Neural progenitor cell (in vitro differentiated cells): Measurements from ENCODE around the gene PRSS53. TPM values are rescaled to one million over a fixed set of nuclear protein-coding genes. Genes with fewer than 3 reads are reported as not detected.

Experiments
- DNase-seq: peaks from one replicate; pipeline ENCODE4 v3.0.0-alpha.2; 2016; ENCODE audit warnings: low spot score
- H2AFZ ChIP-seq: fragments of 200-600 bp; sonication (generic); replicated peaks from 2 replicates; pipeline ENCODE4 v1.6.1; 2016; ENCODE audit warnings: antibody characterized with exemption
- H3F3A ChIP-seq: fragments of 200-600 bp; sonication (generic); 2 replicates; pipeline ENCODE4 v1.6.1; 2016; ENCODE audit warnings: antibody characterized with exemption, low read depth
- H3K27ac ChIP-seq: fragments of 200-600 bp; sonication (generic); 2 replicates; pipeline ENCODE4 v1.5.1; 2016; ENCODE audit warnings: mild to moderate bottlenecking
- H3K27me3 ChIP-seq: fragments of 200-600 bp; sonication (generic); 2 replicates; pipeline ENCODE4 v1.6.1; 2016; ENCODE audit warnings: mild to moderate bottlenecking, moderate library complexity
- H3K36me3 ChIP-seq: fragments of 200-600 bp; sonication (generic); 2 replicates; pipeline ENCODE4 v1.5.1; 2016
- H3K4me1 ChIP-seq: fragments of 200-600 bp; sonication (generic); 2 replicates; pipeline ENCODE4 v1.6.1; 2016; ENCODE audit warnings: mixed run types
- H3K4me2 ChIP-seq: fragments of 200-600 bp; sonication (generic); 2 replicates; pipeline ENCODE4 v1.6.1; 2016
- H3K4me3 ChIP-seq: fragments of 200-600 bp; sonication (generic); 2 replicates; pipeline ENCODE4 v1.5.1; 2016
- H3K79me2 ChIP-seq: fragments of 200-600 bp; sonication (generic); 2 replicates; pipeline ENCODE4 v1.6.1; 2016; ENCODE audit warnings: low read depth
- H3K9ac ChIP-seq: fragments of 200-600 bp; sonication (generic); 2 replicates; pipeline ENCODE4 v1.6.1; 2016
- H3K9me3 ChIP-seq: fragments of 200-600 bp; sonication (generic); 2 replicates; pipeline ENCODE4 v1.5.1; 2016; ENCODE audit warnings: low read depth
- H4K20me1 ChIP-seq: fragments of 200-600 bp; sonication (generic); 2 replicates; pipeline ENCODE4 v1.6.1; 2016; ENCODE audit warnings: low read depth
- H3K27ac Mint-ChIP-seq: 3 replicates; pipeline ENCODE4 v1.8.0; 2021; ENCODE audit warnings: mixed read lengths
- H3K27me3 Mint-ChIP-seq: 2 replicates; pipeline ENCODE4 v1.8.0; 2022; ENCODE audit warnings: low read depth, mild to moderate bottlenecking, inconsistent platforms, moderate library complexity, mixed read lengths; ENCODE audit not compliant: insufficient read depth
- H3K36me3 Mint-ChIP-seq: 3 replicates; pipeline ENCODE4 v1.8.0; 2021; ENCODE audit warnings: mixed read lengths
- H3K4me1 Mint-ChIP-seq: 3 replicates; pipeline ENCODE4 v1.8.0; 2021; ENCODE audit warnings: mixed read lengths
- H3K4me3 Mint-ChIP-seq: 3 replicates; pipeline ENCODE4 v1.8.0; 2021; ENCODE audit warnings: mild to moderate bottlenecking, moderate library complexity, mixed read lengths
- H3K9me3 Mint-ChIP-seq: 3 replicates; pipeline ENCODE4 v1.8.0; 2020; ENCODE audit warnings: mixed read lengths
- CTCF ChIP-seq: fragments of 200-600 bp; sonication (generic); IDR thresholded peaks from 2 replicates; pipeline ENCODE4 v1.5.1; 2017; ENCODE audit warnings: antibody characterized with exemption, mild to moderate bottlenecking
- EZH2 ChIP-seq: fragments of 200-600 bp; sonication (generic); IDR thresholded peaks from 2 replicates; pipeline ENCODE4 v1.6.1; 2017; ENCODE audit warnings: antibody characterized with exemption, mild to moderate bottlenecking, moderate library complexity
- EZH2phosphoT487 ChIP-seq: fragments of 200-600 bp; sonication (generic); IDR thresholded peaks from 2 replicates; pipeline ENCODE4 v1.6.1; 2017; ENCODE audit warnings: antibody characterized with exemption
- total RNA-seq: library from RNA; depleted of rRNA; stranded (reverse); fragments of >200 nt; gene quantifications from 2 replicates; pipeline ENCODE4 v1.2.3, GENCODE V29; 2015; ENCODE audit warnings: low replicate concordance

The PRSS53 gene
- total RNA-seq, 1 donor from 2014 or later, result 2.3 TPM

DNA sequence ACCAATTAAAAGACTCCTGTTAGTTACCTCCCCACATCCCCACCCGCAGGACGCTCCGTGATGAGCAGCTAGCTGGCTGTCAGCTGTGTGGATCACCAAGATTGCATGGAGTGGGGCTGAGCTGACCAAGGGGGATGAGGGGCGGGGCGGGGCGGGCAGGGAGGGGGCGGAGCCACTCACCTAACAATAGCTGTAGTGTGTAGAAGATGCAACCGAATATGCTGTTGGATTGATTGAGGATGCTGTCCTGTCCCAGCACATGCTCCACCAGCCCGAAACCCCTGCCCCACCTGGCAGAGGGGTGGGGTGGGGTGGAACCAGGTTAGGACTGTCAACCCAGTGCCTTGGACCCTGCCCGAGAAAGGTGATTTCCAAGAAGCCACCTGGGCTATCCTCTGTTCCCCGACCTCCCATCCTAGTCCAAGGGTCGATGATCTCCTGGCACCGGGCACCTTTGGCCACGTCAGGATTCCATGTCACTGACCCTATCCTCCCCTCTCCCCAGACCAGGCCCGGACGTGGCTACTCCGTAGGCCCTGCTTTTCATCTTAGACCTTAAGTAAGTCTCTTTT lies 4.5 kb upstream of the PRSS53 start:
- Histone ChIP-seq H3K4me2 (peak overlapping the region; percentile 87), H3K9ac (no peak overlapping the region), H3K27me3 (no peaks in the 10 kb centered on the region), H2AFZ (peak overlapping the region; percentile 22), H3K36me3 (no peaks in the 10 kb centered on the region), H3F3A (peaks cover 28% of the 10 kb centered on the region), H3K4me1 (peaks cover 3% of the 10 kb centered on the region), H4K20me1 (peaks cover 19% of the 10 kb centered on the region), H3K4me3 (peak overlapping the region; percentile 86), H3K27ac (no peak overlapping the region), H3K79me2 (peaks cover 22% of the 10 kb centered on the region), H3K9me3 (no peaks in the 10 kb centered on the region)
- H3K4me1 Mint-ChIP-seq, result peaks cover 8% of the 10 kb centered on the region
- no peak overlapping the region for H3K27ac Mint-ChIP-seq
- H3K9me3 Mint-ChIP-seq, result peaks cover 5% of the 10 kb centered on the region
- peaks cover 5% of the 10 kb centered on the region for H3K36me3 Mint-ChIP-seq
- H3K4me3 Mint-ChIP-seq, result peak overlapping the region; percentile 98
- DNase-seq, result peak; percentile 76
- H3K27me3 Mint-ChIP-seq, result peaks cover 12% of the 10 kb centered on the region
- TF ChIP-seq CTCF (no peak), EZH2 (no peak), EZH2phosphoT487 (no peak)

- no peak overlapping the region for H3K4me3 ChIP-seq
- Mint-ChIP-seq H3K27ac (no peak overlapping the region), H3K36me3 (peaks cover 5% of the 10 kb centered on the region), H3K9me3 (peaks cover 5% of the 10 kb centered on the region), H3K4me3 (peak overlapping the region; percentile 98), H3K4me1 (peaks cover 8% of the 10 kb centered on the region), H3K27me3 (peaks cover 12% of the 10 kb centered on the region)
- peaks cover 3% of the 10 kb centered on the region for H3K4me1 ChIP-seq
- peaks cover 28% of the 10 kb centered on the region for H3F3A ChIP-seq
- peaks cover 21% of the 10 kb centered on the region for H4K20me1 ChIP-seq
- no peaks in the 10 kb centered on the region for H3K9me3 ChIP-seq
- no peaks in the 10 kb centered on the region for H3K36me3 ChIP-seq
- no peak for TF ChIP-seq EZH2phosphoT487
- no peak for TF ChIP-seq CTCF
- TF ChIP-seq EZH2, result no peak
- H3K79me2 ChIP-seq, result peaks cover 22% of the 10 kb centered on the region
- no peak overlapping the region for H2AFZ ChIP-seq
- H3K9ac ChIP-seq, result no peak overlapping the region
- no peak overlapping the region for H3K27ac ChIP-seq
- DNase-seq, result no peak
- no peaks in the 10 kb centered on the region for H3K27me3 ChIP-seq
- no peak overlapping the region for H3K4me2 ChIP-seq
Observed at GRCh38 chr16:31092330-31092729, 3.6 kb upstream of the PRSS53 start.

GRCh38 chr16:31090540-31090939 lies 1.8 kb upstream of the PRSS53 start:
- H3K4me3 Mint-ChIP-seq, result no peak overlapping the region
- peaks cover 2% of the 10 kb centered on the region for H3K9me3 Mint-ChIP-seq
- peaks cover 5% of the 10 kb centered on the region for H3K36me3 Mint-ChIP-seq
- no peak overlapping the region for H3K27ac Mint-ChIP-seq
- Histone ChIP-seq H3F3A (peaks cover 21% of the 10 kb centered on the region), H3K27me3 (no peaks in the 10 kb centered on the region), H3K9ac (no peak overlapping the region), H3K27ac (no peak overlapping the region), H4K20me1 (peaks cover 31% of the 10 kb centered on the region), H2AFZ (no peak overlapping the region), H3K4me1 (peaks cover 3% of the 10 kb centered on the region), H3K4me3 (no peak overlapping the region), H3K36me3 (no peaks in the 10 kb centered on the region), H3K4me2 (no peak overlapping the region), H3K79me2 (peaks cover 22% of the 10 kb centered on the region), H3K9me3 (no peaks in the 10 kb centered on the region)
- H3K4me1 Mint-ChIP-seq, result peaks cover 8% of the 10 kb centered on the region
- DNase-seq, result no peak
- peaks cover 11% of the 10 kb centered on the region for H3K27me3 Mint-ChIP-seq
- TF ChIP-seq EZH2phosphoT487, result no peak
- no peak for TF ChIP-seq CTCF
- no peak for TF ChIP-seq EZH2
